SK-N-SH (cell line): ENCODE results near the gene MRNIP. TPM values are rescaled to one million over a fixed set of nuclear protein-coding genes. Genes with fewer than 3 reads are reported as not detected.

Experiments used
- CTCF ChIA-PET: fragments of 300-600, 350-600 bp; formaldehyde crosslinking; extraction: SDS; loops from one replicate; lab custom pipeline; 2021; lab: Yijun Ruan, JAX
- POLR2A ChIA-PET: fragments of 350-600 bp; sonication (Branson Sonifier 250); formaldehyde crosslinking; extraction: SDS; loops from one replicate; lab custom pipeline; 2020; ENCODE audit warnings: antibody characterized with exemption, inconsistent platforms; lab: Yijun Ruan, JAX
- DNase-seq: peaks from one replicate; pipeline ENCODE4 v3.0.0; 2012
- H2AFZ ChIP-seq: fragments of 200-600 bp; sonication (generic); 2 replicates; pipeline ENCODE4 v1.8.1; 2016; ENCODE audit warnings: antibody characterized with exemption, mild to moderate bottlenecking, low read depth
- H3F3A ChIP-seq: fragments of 200-600 bp; sonication (generic); replicated peaks from 2 replicates; pipeline ENCODE3; 2016; ENCODE audit warnings: antibody characterized with exemption, mild to moderate bottlenecking; ENCODE audit not compliant: insufficient read depth
- H3K27ac ChIP-seq, 2 experiments: fragments of 200-500 bp in 1 of 2; fragments of 200-600 bp in 1 of 2; sonication (Bioruptor generic) in 1 of 2; sonication (generic), shearing (Covaris generic) in 1 of 2; 2 replicates each; pipeline versions ENCODE4 v1.5.1 to v1.6.1; 2014 to 2016; ENCODE audit warnings: low read depth in 2 of 2, inconsistent platforms in 1 of 2, low read length in 1 of 2, mild to moderate bottlenecking in 1 of 2, mixed read lengths in 1 of 2
- H3K27me3 ChIP-seq: fragments of 200-600 bp; sonication (generic), shearing (Covaris generic); 2 replicates; pipeline ENCODE4 v1.6.1; 2016; ENCODE audit warnings: mixed run types; ENCODE audit not compliant: insufficient read depth
- H3K36me3 ChIP-seq, 2 experiments: fragments of 200-500 bp in 1 of 2; fragments of 200-600 bp in 1 of 2; sonication (Bioruptor generic) in 1 of 2; sonication (generic) in 1 of 2; replicated peaks in 1 of 2; 2 replicates each; pipeline versions ENCODE3 to v1.5.1; 2014 to 2016; ENCODE audit warnings: low read length in 1 of 2, mild to moderate bottlenecking in 1 of 2; ENCODE audit not compliant: insufficient read depth in 2 of 2, control insufficient read depth in 1 of 2
- H3K4me1 ChIP-seq, 2 experiments: fragments of 200-500 bp in 1 of 2; fragments of 200-600 bp in 1 of 2; sonication (Bioruptor generic) in 1 of 2; sonication (generic), shearing (Covaris generic) in 1 of 2; 2 replicates each; pipeline versions ENCODE4 v1.5.1 to v1.6.1; 2014 to 2016; ENCODE audit warnings: low read depth in 1 of 2, low read length in 1 of 2, mixed run types in 1 of 2; ENCODE audit not compliant: insufficient read depth in 2 of 2, control insufficient read depth in 1 of 2
- H3K4me2 ChIP-seq: fragments of 200-600 bp; sonication (generic), shearing (Covaris generic); 2 replicates; pipeline ENCODE4 v1.6.1; 2017; ENCODE audit warnings: mixed run types
- H3K4me3 ChIP-seq, 2 experiments: fragments of 200-500 bp in 1 of 2; fragments of 200-600 bp in 1 of 2; sonication (Bioruptor generic) in 1 of 2; sonication (generic), shearing (Covaris generic) in 1 of 2; 2 replicates each; pipeline versions ENCODE4 v1.5.1 to v1.8.1; 2014 to 2016; ENCODE audit warnings: low read depth in 2 of 2, inconsistent platforms in 1 of 2, low read length in 1 of 2, mild to moderate bottlenecking in 1 of 2, mixed read lengths in 1 of 2, moderate library complexity in 1 of 2
- H3K79me2 ChIP-seq: fragments of 200-600 bp; sonication (generic); 2 replicates; pipeline ENCODE4 v1.8.1; 2017; ENCODE audit warnings: mild to moderate bottlenecking; ENCODE audit not compliant: insufficient read depth
- H3K9ac ChIP-seq: fragments of 200-600 bp; sonication (generic); 2 replicates; pipeline ENCODE4 v1.6.1; 2017; ENCODE audit warnings: mixed run types
- H3K9me2 ChIP-seq: fragments of 200-600 bp; sonication (generic); 2 replicates; pipeline ENCODE4 v1.6.1; 2017; ENCODE audit warnings: mixed run types
- H3K9me3 ChIP-seq: fragments of 200-600 bp; sonication (generic); 2 replicates; pipeline ENCODE4 v1.6.1; 2017; ENCODE audit warnings: mixed run types, mild to moderate bottlenecking, moderate library complexity
- H4K20me1 ChIP-seq: fragments of 200-600 bp; sonication (generic); 2 replicates; pipeline ENCODE4 v1.6.1; 2017; ENCODE audit warnings: mild to moderate bottlenecking, mixed run types; ENCODE audit not compliant: insufficient read depth
- CHD2 ChIP-seq: fragments of 150-350 bp; IDR thresholded peaks from 2 replicates; pipeline ENCODE4 v1.6.1; 2018; ENCODE audit warnings: low read length; ENCODE audit not compliant: partially characterized antibody
- EP300 ChIP-seq, 2 experiments: IDR thresholded peaks; 2 replicates each; pipeline versions ENCODE4 v1.4.0 to v1.6.1; 2012; ENCODE audit warnings: borderline replicate concordance in 1 of 2, low read depth in 1 of 2, low read length in 1 of 2
- FOSL2 ChIP-seq: IDR thresholded peaks from 2 replicates; pipeline ENCODE4 v1.4.0; 2012; ENCODE audit warnings: low read depth, mild to moderate bottlenecking, moderate library complexity, borderline replicate concordance
- GABPA ChIP-seq: IDR thresholded peaks from 2 replicates; pipeline ENCODE4 v1.4.0; 2012; ENCODE audit warnings: low read depth, mild to moderate bottlenecking
- MEF2A ChIP-seq: IDR thresholded peaks from 2 replicates; pipeline ENCODE4 v1.4.0; 2012; ENCODE audit warnings: low read depth, borderline replicate concordance
- MXI1 ChIP-seq: IDR thresholded peaks from 2 replicates; pipeline ENCODE4 v1.6.1; 2012; ENCODE audit warnings: mild to moderate bottlenecking, low read depth, low read length, improper control_type of control experiment
- NFIC ChIP-seq: IDR thresholded peaks from 2 replicates; pipeline ENCODE4 v1.4.0; 2012; ENCODE audit warnings: borderline replicate concordance
- RAD21 ChIP-seq: IDR thresholded peaks from 2 replicates; pipeline ENCODE4 v1.6.1; 2012; ENCODE audit warnings: mild to moderate bottlenecking, low read length
- RCOR1 ChIP-seq: fragments of 150-350 bp; IDR thresholded peaks from 2 replicates; pipeline ENCODE4 v1.6.1; 2017; ENCODE audit warnings: antibody characterized with exemption, low read length
- RFX5 ChIP-seq: IDR thresholded peaks from 2 replicates; pipeline ENCODE4 v1.6.1; 2012; ENCODE audit warnings: mild to moderate bottlenecking, improper control_type of control experiment, low read length
- RXRA ChIP-seq: IDR thresholded peaks from 2 replicates; pipeline ENCODE4 v1.4.0; 2012; ENCODE audit warnings: low read depth, mild to moderate bottlenecking, borderline replicate concordance
- TAF1 ChIP-seq: IDR thresholded peaks from 2 replicates; pipeline ENCODE4 v1.6.1; 2012; ENCODE audit warnings: low read depth, mild to moderate bottlenecking, low read length, moderate library complexity, borderline replicate concordance
- TEAD4 ChIP-seq: IDR thresholded peaks from 2 replicates; pipeline ENCODE4 v1.4.0; 2012; ENCODE audit warnings: mild to moderate bottlenecking, borderline replicate concordance; ENCODE audit not compliant: insufficient read depth
- WGBS: methylation state at CpG from one replicate; pipeline ENCODE4 v1.1.6; 2017; ENCODE audit warnings: low lambda C conversion rate; 5-methylcytosine and 5-hydroxymethylcytosine counted together
- polyA plus RNA-seq, 3 experiments: library from polyadenylated mRNA; depleted of rRNA; stranded (reverse); fragments of >200 nt; gene quantifications; 2 replicates each; pipeline ENCODE4 v1.2.3, GENCODE V29; 2012
- TF ChIP-seq, protein P1 (sequence below): fragments of 200-600 bp; sonication (generic); IDR thresholded peaks from 2 replicates; pipeline ENCODE4 v1.6.1; 2017; ENCODE audit warnings: antibody characterized with exemption, mild to moderate bottlenecking, moderate library complexity
- TF ChIP-seq, protein P2 (sequence below): IDR thresholded peaks from 2 replicates; pipeline ENCODE4 v1.4.0; 2012; ENCODE audit warnings: low read depth, borderline replicate concordance
- TF ChIP-seq, protein P3 (sequence below): IDR thresholded peaks from 2 replicates; pipeline ENCODE4; 2012
- TF ChIP-seq, protein P4 (sequence below): fragments of 150-350 bp; IDR thresholded peaks from 2 replicates; pipeline ENCODE4 v1.6.1; 2016; ENCODE audit warnings: mild to moderate bottlenecking, low read depth, low read length
- TF ChIP-seq, protein P5 (sequence below): IDR thresholded peaks from 2 replicates; pipeline ENCODE4 v1.4.0; 2012; ENCODE audit warnings: low read depth
- TF ChIP-seq, protein P6 (sequence below): fragments of 150-350 bp; IDR thresholded peaks from 2 replicates; pipeline ENCODE4 v1.6.1; 2017; ENCODE audit warnings: antibody characterized with exemption, low read length, low read depth, borderline replicate concordance

The MRNIP gene
- polyA plus RNA-seq, 1 of the 3 experiments (the other 2 are of a cell fraction): 32.8 TPM

DNA sequence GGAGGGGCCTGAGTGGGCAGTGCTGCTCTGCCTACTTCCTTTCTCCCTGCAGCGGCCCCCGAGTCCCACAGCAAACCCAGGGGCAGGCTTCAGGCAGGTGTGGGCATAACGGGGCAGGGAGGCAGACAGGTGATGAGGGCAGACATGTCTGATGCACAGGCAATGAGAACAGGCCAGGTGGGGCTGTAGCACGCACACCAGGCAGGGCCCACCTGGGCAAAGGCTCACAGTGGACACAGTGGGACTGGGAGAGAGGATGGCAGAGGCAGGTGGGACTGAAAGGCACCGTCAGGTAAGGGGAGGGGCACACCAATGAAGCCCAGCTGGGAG, 59.0 kb downstream of the MRNIP start:
- Histone ChIP-seq H3K36me3 (peaks cover 0 to 49% of the 10 kb centered on the region in 2 experiments), H3K9me2 (no peaks in the 10 kb centered on the region), H3K4me2 (no peak overlapping the region), H4K20me1 (peaks cover 27% of the 10 kb centered on the region), H3F3A (peaks cover 4% of the 10 kb centered on the region), H3K9ac (no peak overlapping the region), H3K79me2 (peaks cover 32% of the 10 kb centered on the region), H3K4me1 (peaks cover 12 to 28% of the 10 kb centered on the region in 2 experiments; a peak in 3 of 4 replicates), H3K9me3 (no peaks in the 10 kb centered on the region), H2AFZ (no peak overlapping the region), H3K27me3 (no peaks in the 10 kb centered on the region), H3K27ac (no peak overlapping the region), H3K4me3 (no peak overlapping the region)
- WGBS: 94% methylated on average over 2 of the region's 5 CpGs
- ChIA-PET POLR2A (no interaction called here), CTCF (no interaction called here)
- DNase-seq: no peak
- TF ChIP-seq RXRA (no peak), RAD21 (no peak), NFIC (no peak), RFX5 (no peak), FOSL2 (no peak), MEF2A (no peak), GABPA (no peak), CHD2 (no peak), EP300 (IDR thresholded peaks at IDR 0.05; ENCODE audit: borderline replicate concordance in 1 of 2, low read depth in 1 of 2, low read length in 1 of 2) (no peak), MXI1 (no peak), TAF1 (no peak), TEAD4 (no peak), RCOR1 (no peak)
- TF ChIP-seq, protein P1, sequence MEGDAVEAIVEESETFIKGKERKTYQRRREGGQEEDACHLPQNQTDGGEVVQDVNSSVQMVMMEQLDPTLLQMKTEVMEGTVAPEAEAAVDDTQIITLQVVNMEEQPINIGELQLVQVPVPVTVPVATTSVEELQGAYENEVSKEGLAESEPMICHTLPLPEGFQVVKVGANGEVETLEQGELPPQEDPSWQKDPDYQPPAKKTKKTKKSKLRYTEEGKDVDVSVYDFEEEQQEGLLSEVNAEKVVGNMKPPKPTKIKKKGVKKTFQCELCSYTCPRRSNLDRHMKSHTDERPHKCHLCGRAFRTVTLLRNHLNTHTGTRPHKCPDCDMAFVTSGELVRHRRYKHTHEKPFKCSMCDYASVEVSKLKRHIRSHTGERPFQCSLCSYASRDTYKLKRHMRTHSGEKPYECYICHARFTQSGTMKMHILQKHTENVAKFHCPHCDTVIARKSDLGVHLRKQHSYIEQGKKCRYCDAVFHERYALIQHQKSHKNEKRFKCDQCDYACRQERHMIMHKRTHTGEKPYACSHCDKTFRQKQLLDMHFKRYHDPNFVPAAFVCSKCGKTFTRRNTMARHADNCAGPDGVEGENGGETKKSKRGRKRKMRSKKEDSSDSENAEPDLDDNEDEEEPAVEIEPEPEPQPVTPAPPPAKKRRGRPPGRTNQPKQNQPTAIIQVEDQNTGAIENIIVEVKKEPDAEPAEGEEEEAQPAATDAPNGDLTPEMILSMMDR: no peak
- TF ChIP-seq, protein P2, sequence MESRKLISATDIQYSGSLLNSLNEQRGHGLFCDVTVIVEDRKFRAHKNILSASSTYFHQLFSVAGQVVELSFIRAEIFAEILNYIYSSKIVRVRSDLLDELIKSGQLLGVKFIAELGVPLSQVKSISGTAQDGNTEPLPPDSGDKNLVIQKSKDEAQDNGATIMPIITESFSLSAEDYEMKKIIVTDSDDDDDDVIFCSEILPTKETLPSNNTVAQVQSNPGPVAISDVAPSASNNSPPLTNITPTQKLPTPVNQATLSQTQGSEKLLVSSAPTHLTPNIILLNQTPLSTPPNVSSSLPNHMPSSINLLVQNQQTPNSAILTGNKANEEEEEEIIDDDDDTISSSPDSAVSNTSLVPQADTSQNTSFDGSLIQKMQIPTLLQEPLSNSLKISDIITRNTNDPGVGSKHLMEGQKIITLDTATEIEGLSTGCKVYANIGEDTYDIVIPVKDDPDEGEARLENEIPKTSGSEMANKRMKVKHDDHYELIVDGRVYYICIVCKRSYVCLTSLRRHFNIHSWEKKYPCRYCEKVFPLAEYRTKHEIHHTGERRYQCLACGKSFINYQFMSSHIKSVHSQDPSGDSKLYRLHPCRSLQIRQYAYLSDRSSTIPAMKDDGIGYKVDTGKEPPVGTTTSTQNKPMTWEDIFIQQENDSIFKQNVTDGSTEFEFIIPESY: no peak
- TF ChIP-seq, protein P3, sequence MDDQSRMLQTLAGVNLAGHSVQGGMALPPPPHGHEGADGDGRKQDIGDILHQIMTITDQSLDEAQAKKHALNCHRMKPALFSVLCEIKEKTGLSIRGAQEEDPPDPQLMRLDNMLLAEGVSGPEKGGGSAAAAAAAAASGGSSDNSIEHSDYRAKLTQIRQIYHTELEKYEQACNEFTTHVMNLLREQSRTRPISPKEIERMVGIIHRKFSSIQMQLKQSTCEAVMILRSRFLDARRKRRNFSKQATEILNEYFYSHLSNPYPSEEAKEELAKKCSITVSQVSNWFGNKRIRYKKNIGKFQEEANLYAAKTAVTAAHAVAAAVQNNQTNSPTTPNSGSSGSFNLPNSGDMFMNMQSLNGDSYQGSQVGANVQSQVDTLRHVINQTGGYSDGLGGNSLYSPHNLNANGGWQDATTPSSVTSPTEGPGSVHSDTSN: no peak
- TF ChIP-seq, protein P4, sequence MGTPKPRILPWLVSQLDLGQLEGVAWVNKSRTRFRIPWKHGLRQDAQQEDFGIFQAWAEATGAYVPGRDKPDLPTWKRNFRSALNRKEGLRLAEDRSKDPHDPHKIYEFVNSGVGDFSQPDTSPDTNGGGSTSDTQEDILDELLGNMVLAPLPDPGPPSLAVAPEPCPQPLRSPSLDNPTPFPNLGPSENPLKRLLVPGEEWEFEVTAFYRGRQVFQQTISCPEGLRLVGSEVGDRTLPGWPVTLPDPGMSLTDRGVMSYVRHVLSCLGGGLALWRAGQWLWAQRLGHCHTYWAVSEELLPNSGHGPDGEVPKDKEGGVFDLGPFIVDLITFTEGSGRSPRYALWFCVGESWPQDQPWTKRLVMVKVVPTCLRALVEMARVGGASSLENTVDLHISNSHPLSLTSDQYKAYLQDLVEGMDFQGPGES: no peak
- TF ChIP-seq, protein P5, sequence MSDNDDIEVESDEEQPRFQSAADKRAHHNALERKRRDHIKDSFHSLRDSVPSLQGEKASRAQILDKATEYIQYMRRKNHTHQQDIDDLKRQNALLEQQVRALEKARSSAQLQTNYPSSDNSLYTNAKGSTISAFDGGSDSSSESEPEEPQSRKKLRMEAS: no peak
- TF ChIP-seq, protein P6, sequence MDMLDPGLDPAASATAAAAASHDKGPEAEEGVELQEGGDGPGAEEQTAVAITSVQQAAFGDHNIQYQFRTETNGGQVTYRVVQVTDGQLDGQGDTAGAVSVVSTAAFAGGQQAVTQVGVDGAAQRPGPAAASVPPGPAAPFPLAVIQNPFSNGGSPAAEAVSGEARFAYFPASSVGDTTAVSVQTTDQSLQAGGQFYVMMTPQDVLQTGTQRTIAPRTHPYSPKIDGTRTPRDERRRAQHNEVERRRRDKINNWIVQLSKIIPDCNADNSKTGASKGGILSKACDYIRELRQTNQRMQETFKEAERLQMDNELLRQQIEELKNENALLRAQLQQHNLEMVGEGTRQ: no peak
